Liver (tissue), 9 donors: ENCODE measurements around the gene PROX1. TPM values are rescaled to one million over a fixed set of nuclear protein-coding genes. Genes with fewer than 3 reads are reported as not detected.

Experiments used
- DNase-seq: peaks from one replicate; pipeline ENCODE4 v3.0.0-alpha.2; 2017; ENCODE audit warnings: low spot score
- H3K27ac ChIP-seq, 2 donors: one replicate each; pipeline ENCODE4 v1.7.0; 2013; ENCODE audit warnings: inconsistent platforms in 2 of 2, low read length in 2 of 2, control low read depth in 1 of 2, low read depth in 1 of 2, mild to moderate bottlenecking in 1 of 2
- H3K27me3 ChIP-seq, 4 donors: one replicate each; pipeline versions ENCODE4 v1.6.1 to v1.7.0; 2013; ENCODE audit warnings: low read length in 3 of 4, inconsistent platforms in 1 of 4, mild to moderate bottlenecking in 1 of 4, moderate library complexity in 1 of 4; ENCODE audit not compliant: control insufficient read depth in 4 of 4, insufficient read depth in 4 of 4
- H3K36me3 ChIP-seq, 4 donors: one replicate each; pipeline versions ENCODE4 v1.6.1 to v1.7.0; 2013; ENCODE audit warnings: low read length in 3 of 4, mild to moderate bottlenecking in 3 of 4, low read depth in 1 of 4, moderate library complexity in 1 of 4; ENCODE audit not compliant: control insufficient read depth in 4 of 4, insufficient read depth in 3 of 4
- H3K4me1 ChIP-seq, 4 donors: one replicate each; pipeline versions ENCODE4 v1.6.1 to v1.7.0; 2013; ENCODE audit warnings: low read length in 3 of 4, mild to moderate bottlenecking in 3 of 4, moderate library complexity in 1 of 4; ENCODE audit not compliant: control insufficient read depth in 4 of 4, insufficient read depth in 4 of 4
- H3K4me3 ChIP-seq, 3 donors: one replicate each; pipeline versions ENCODE4 v1.6.1 to v1.7.0; 2013; ENCODE audit warnings: low read length in 3 of 3, control low read depth in 1 of 3, low read depth in 1 of 3, mild to moderate bottlenecking in 1 of 3
- H3K9ac ChIP-seq, 2 donors: one replicate each; pipeline ENCODE4 v1.7.0; 2013; ENCODE audit warnings: low read length in 2 of 2, mild to moderate bottlenecking in 2 of 2, moderate library complexity in 2 of 2, control low read depth in 1 of 2, low read depth in 1 of 2
- H3K9me3 ChIP-seq, 4 donors: one replicate each; pipeline versions ENCODE4 v1.6.1 to v1.7.0; 2013; ENCODE audit warnings: low read length in 3 of 4; ENCODE audit not compliant: control insufficient read depth in 4 of 4
- EGR1 ChIP-seq, 2 donors: IDR thresholded peaks; 2 replicates each; pipeline ENCODE4 v1.6.1; 2016 to 2018; ENCODE audit warnings: antibody characterized with exemption in 2 of 2, low read depth in 2 of 2
- FOXA1 ChIP-seq: IDR thresholded peaks from 2 replicates; pipeline ENCODE4 v1.6.1; 2016; ENCODE audit warnings: antibody characterized with exemption
- FOXA2 ChIP-seq: IDR thresholded peaks from 2 replicates; pipeline ENCODE4 v1.6.1; 2016; ENCODE audit warnings: antibody characterized with exemption
- GABPA ChIP-seq, 2 donors: IDR thresholded peaks in 1 of 2; conservative IDR thresholded peaks in 1 of 2; 2 replicates each; pipeline ENCODE4 v1.6.1; 2016; ENCODE audit warnings: antibody characterized with exemption in 2 of 2, mild to moderate bottlenecking in 1 of 2, moderate library complexity in 1 of 2
- HNF4A ChIP-seq, 2 donors: conservative IDR thresholded peaks; 2 replicates each; pipeline ENCODE4 v1.6.1; 2016; ENCODE audit warnings: antibody characterized with exemption in 2 of 2, mild to moderate bottlenecking in 2 of 2
- HNF4G ChIP-seq: IDR thresholded peaks from 2 replicates; pipeline ENCODE4 v1.6.1; 2016; ENCODE audit warnings: antibody characterized with exemption
- JUND ChIP-seq, 2 donors: IDR thresholded peaks; 2 replicates each; pipeline ENCODE4 v1.6.1; 2016; ENCODE audit warnings: antibody characterized with exemption in 2 of 2
- NR2F2 ChIP-seq: IDR thresholded peaks from 2 replicates; pipeline ENCODE4 v1.6.1; 2016; ENCODE audit warnings: antibody characterized with exemption
- RAD21 ChIP-seq, 2 donors: IDR thresholded peaks; 2 replicates each; pipeline ENCODE4 v1.6.1; 2016; ENCODE audit warnings: antibody characterized with exemption in 2 of 2, mild to moderate bottlenecking in 2 of 2
- RXRA ChIP-seq, 2 donors: IDR thresholded peaks; 2 replicates each; pipeline ENCODE4 v1.6.1; 2017 to 2018; ENCODE audit warnings: antibody characterized with exemption in 2 of 2, mild to moderate bottlenecking in 1 of 2
- SP1 ChIP-seq: IDR thresholded peaks from 2 replicates; pipeline ENCODE4 v1.6.1; 2018; ENCODE audit warnings: antibody characterized with exemption, mild to moderate bottlenecking
- TAF1 ChIP-seq: conservative IDR thresholded peaks from 2 replicates; pipeline ENCODE4 v1.6.1; 2016; ENCODE audit warnings: antibody characterized with exemption, mild to moderate bottlenecking
- YY1 ChIP-seq: IDR thresholded peaks from 2 replicates; pipeline ENCODE4 v1.6.1; 2016; ENCODE audit warnings: antibody characterized with exemption, mild to moderate bottlenecking
- WGBS: extraction: QIAGEN DNeasy Blood & Tissue Kit; methylation state at CpG from one replicate; pipeline ENCODE4 v1.1.7; 2013; 5-methylcytosine and 5-hydroxymethylcytosine counted together
- polyA plus RNA-seq, 2 donors: library from polyadenylated mRNA; stranded (reverse) in 1 of 2; unstranded in 1 of 2; fragments of 200-250 nt in 1 of 2; fragments of >200 nt in 1 of 2; fragmentation: Nextera tagmentation in 1 of 2; extraction: Ambion mirVana in 1 of 2; gene quantifications; one replicate each; pipeline versions ENCODE4 v1.2.1 to v1.2.3, GENCODE V29; 2013 to 2015
- total RNA-seq, 2 donors: library from RNA; depleted of rRNA; stranded (reverse); fragments of >200 nt; gene quantifications; one replicate each; pipeline ENCODE4 v1.2.3, GENCODE V29; 2014
- TF ChIP-seq, protein P1 (sequence below): IDR thresholded peaks from 2 replicates; pipeline ENCODE4 v1.6.1; 2016; ENCODE audit warnings: antibody characterized with exemption
- TF ChIP-seq, protein P2 (sequence below): fragments of 150-350 bp; IDR thresholded peaks from 2 replicates; pipeline ENCODE4 v1.5.1; 2017; ENCODE audit warnings: improper control_type of control experiment, low read depth, low read length; ENCODE audit not compliant: missing input control
- TF ChIP-seq, protein P3 (sequence below): IDR thresholded peaks from 2 replicates; pipeline ENCODE4 v1.6.1; 2016; ENCODE audit warnings: antibody characterized with exemption
- TF ChIP-seq, protein P4 (sequence below): IDR thresholded peaks from 2 replicates; pipeline ENCODE4 v1.6.1; 2016; ENCODE audit warnings: antibody characterized with exemption
- donor health status: healthy.
- donor health status: healthy.
- donor health status: healthy.
- donor health status: healthy.
- donor health status: healthy.

PROX1 gene
- total and polyA plus RNA-seq, 4 donors: 18.3 to 101 (median 31.3) TPM

DNA sequence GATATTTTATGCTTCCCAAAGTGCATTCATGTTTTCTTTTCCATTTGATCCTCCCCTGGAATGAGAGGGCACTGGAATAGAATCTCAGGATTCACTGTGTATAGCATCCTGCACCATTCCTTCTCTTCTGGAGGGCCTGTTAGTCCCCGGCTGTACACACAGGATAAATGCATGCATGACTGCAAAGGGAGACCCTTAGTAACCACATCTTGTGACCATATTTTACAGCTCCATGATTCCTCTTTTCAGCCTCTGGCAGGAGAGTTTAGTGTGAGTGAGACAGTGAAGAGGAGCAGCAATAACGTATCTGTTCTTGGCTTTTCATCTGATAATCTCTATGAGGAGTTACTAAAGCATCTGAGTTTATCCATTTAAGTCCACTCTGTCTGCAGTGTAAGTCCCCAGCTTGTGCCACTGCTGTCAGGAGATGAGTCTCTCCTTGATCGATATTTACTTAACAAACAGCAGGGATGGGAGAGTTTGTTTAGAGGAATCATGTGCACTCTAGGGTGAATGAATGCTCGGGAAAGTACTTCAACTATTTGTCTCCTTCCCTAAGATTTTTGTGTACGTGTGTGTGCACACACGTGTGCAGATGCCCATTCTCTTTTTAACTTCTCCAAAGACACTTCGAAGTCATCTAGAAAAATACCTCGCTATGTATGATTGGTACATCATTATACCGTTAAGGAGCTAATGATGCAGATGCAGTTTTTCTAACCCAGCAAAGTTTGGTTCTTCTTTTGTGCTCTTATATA lies 41.1 kb downstream of the PROX1 start:
- H3K27ac ChIP-seq: peak overlapping the region; percentile 4 to 34
- H3K27me3 ChIP-seq: no peaks in the 10 kb centered on the region
- H3K4me3 ChIP-seq: no peak overlapping the region
- H3K9ac ChIP-seq: peak overlapping the region in 1 of 2 donors; percentile 5
- no peaks in the 10 kb centered on the region for H3K9me3 ChIP-seq
- no peak for DNase-seq
- 45% methylated on average over 9 of the region's 9 CpGs for WGBS
- no peak for TF ChIP-seq FOXA1
- peak; percentile 27 to 31 for TF ChIP-seq HNF4A (conservative IDR thresholded peaks at IDR 0.05)
- TF ChIP-seq EGR1 (IDR thresholded peaks at IDR 0.05; ENCODE audit: low read depth in 2 of 2): no peak
- no peak for TF ChIP-seq HNF4G
- TF ChIP-seq YY1: no peak
- no peak for TF ChIP-seq RAD21 (IDR thresholded peaks at IDR 0.05)
- TF ChIP-seq FOXA2: peak; percentile 33
- TF ChIP-seq TAF1: no peak
- TF ChIP-seq SP1: no peak
- peak; percentile 55 to 60 for TF ChIP-seq RXRA (IDR thresholded peaks at IDR 0.05)
- TF ChIP-seq, protein P1, sequence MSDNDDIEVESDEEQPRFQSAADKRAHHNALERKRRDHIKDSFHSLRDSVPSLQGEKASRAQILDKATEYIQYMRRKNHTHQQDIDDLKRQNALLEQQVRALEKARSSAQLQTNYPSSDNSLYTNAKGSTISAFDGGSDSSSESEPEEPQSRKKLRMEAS: peak; percentile 34
- peaks cover 3 to 39% (median 12%) of the 10 kb centered on the region in 4 donors for H3K36me3 ChIP-seq
- H3K4me1 ChIP-seq: peaks cover 7 to 77% (median 57%) of the 10 kb centered on the region in 4 donors

DNA sequence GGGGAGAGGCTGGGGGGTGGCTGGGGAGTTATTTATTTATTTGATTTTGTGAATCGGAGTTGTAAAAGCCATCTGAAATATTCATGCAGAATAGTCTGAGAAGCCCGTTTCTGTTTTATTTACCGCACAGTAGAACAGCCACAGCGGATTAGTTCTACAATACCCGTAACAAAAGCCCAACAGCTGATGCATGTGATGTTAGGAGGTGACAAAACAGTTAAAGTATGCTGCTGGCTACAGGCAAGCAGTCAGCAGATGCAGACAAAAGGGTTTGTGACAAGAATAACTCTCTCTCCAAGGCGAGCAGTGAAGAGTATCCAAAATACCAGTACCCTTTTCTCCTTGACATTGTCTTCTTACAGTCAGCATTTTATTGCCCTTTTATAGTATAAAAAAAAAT lies 42.0 kb downstream of the PROX1 start:
- WGBS: 80% methylated on average over 6 of the region's 6 CpGs
- Histone ChIP-seq H3K4me1 (peaks cover 3 to 72% (median 49%) of the 10 kb centered on the region in 4 donors), H3K27ac (no peak overlapping the region), H3K27me3 (no peaks in the 10 kb centered on the region), H3K9me3 (no peaks in the 10 kb centered on the region), H3K36me3 (peaks cover 3 to 34% (median 13%) of the 10 kb centered on the region in 4 donors), H3K4me3 (no peak overlapping the region), H3K9ac (no peak overlapping the region)
- TF ChIP-seq HNF4A (conservative IDR thresholded peaks at IDR 0.05): no peak
- no peak for DNase-seq

DNA sequence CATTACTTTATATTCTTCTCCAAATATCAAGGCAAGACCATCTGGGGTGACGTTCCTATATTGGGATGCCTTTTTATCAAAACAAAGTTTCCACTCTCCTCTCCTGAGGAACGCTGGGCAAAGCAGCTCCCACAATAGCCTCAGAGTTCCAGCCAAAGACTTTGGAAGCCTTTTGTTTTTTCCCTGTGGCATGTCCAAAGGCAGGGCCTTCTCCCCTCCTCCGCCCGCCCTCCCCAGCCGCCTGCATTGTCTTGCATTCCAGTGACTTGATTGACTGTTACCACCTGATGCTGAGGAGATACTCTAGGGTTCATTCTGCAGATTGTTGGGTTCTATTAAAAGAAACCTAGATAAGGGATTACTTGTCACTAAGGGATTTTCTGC lies 43.5 kb downstream of the PROX1 start:
- DNase-seq: no peak
- WGBS: 87% methylated on average over 5 of the region's 5 CpGs
- TF ChIP-seq, protein P2, sequence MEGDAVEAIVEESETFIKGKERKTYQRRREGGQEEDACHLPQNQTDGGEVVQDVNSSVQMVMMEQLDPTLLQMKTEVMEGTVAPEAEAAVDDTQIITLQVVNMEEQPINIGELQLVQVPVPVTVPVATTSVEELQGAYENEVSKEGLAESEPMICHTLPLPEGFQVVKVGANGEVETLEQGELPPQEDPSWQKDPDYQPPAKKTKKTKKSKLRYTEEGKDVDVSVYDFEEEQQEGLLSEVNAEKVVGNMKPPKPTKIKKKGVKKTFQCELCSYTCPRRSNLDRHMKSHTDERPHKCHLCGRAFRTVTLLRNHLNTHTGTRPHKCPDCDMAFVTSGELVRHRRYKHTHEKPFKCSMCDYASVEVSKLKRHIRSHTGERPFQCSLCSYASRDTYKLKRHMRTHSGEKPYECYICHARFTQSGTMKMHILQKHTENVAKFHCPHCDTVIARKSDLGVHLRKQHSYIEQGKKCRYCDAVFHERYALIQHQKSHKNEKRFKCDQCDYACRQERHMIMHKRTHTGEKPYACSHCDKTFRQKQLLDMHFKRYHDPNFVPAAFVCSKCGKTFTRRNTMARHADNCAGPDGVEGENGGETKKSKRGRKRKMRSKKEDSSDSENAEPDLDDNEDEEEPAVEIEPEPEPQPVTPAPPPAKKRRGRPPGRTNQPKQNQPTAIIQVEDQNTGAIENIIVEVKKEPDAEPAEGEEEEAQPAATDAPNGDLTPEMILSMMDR: no peak
- TF ChIP-seq, protein P3, sequence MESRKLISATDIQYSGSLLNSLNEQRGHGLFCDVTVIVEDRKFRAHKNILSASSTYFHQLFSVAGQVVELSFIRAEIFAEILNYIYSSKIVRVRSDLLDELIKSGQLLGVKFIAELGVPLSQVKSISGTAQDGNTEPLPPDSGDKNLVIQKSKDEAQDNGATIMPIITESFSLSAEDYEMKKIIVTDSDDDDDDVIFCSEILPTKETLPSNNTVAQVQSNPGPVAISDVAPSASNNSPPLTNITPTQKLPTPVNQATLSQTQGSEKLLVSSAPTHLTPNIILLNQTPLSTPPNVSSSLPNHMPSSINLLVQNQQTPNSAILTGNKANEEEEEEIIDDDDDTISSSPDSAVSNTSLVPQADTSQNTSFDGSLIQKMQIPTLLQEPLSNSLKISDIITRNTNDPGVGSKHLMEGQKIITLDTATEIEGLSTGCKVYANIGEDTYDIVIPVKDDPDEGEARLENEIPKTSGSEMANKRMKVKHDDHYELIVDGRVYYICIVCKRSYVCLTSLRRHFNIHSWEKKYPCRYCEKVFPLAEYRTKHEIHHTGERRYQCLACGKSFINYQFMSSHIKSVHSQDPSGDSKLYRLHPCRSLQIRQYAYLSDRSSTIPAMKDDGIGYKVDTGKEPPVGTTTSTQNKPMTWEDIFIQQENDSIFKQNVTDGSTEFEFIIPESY: no peak
- TF ChIP-seq RXRA (IDR thresholded peaks at IDR 0.05): no peak
- TF ChIP-seq EGR1 (IDR thresholded peaks at IDR 0.05; ENCODE audit: low read depth in 2 of 2): no peak
- TF ChIP-seq, protein P4, sequence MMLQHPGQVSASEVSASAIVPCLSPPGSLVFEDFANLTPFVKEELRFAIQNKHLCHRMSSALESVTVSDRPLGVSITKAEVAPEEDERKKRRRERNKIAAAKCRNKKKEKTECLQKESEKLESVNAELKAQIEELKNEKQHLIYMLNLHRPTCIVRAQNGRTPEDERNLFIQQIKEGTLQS: no peak
- no peak for TF ChIP-seq YY1
- no peak for TF ChIP-seq JUND (IDR thresholded peaks at IDR 0.05)
- no peak for TF ChIP-seq FOXA1
- TF ChIP-seq GABPA (IDR thresholded peaks at IDR 0.05 in 1 of 2, conservative IDR thresholded peaks at IDR 0.05 in 1 of 2): no peak
- TF ChIP-seq TAF1: no peak
- TF ChIP-seq RAD21 (IDR thresholded peaks at IDR 0.05): no peak
- no peak for TF ChIP-seq NR2F2
- TF ChIP-seq, protein P1: no peak
- no peak for TF ChIP-seq HNF4A (conservative IDR thresholded peaks at IDR 0.05)
- no peak for TF ChIP-seq HNF4G

More for the DNA sequence above, 43.5 kb downstream of the PROX1 start:
- H3K9me3 ChIP-seq: no peaks in the 10 kb centered on the region
- peaks cover 5 to 34% (median 21%) of the 10 kb centered on the region in 4 donors for H3K36me3 ChIP-seq
- H3K4me3 ChIP-seq: no peak overlapping the region
- H3K9ac ChIP-seq: no peak overlapping the region
- H3K27me3 ChIP-seq: no peaks in the 10 kb centered on the region
- peaks cover 5 to 62% (median 42%) of the 10 kb centered on the region in 4 donors for H3K4me1 ChIP-seq
- H3K27ac ChIP-seq: no peak overlapping the region
